Measurements from ENCODE around the gene FASLG.
A peak's percentile ranks its signal among the peaks of the same experiment; 100 is the strongest.

FASLG gene

GRCh38 chr1:172646653-172647052, 12.2 kb upstream of the FASLG start:
- no peak for DNase-seq (ENCODE audit: low read depth)

GRCh38 chr1:172647110-172647564, 11.8 kb upstream of the FASLG start:
- no peak for DNase-seq (ENCODE audit: low read depth)

GRCh38 chr1:172647987-172648386, 10.9 kb upstream of the FASLG start:
- DNase-seq (ENCODE audit: low read depth): no peak

- DNase-seq (ENCODE audit: low read depth): no peak
Measured at GRCh38 chr1:172650474-172651193, 8.3 kb upstream of the FASLG start.

DNA sequence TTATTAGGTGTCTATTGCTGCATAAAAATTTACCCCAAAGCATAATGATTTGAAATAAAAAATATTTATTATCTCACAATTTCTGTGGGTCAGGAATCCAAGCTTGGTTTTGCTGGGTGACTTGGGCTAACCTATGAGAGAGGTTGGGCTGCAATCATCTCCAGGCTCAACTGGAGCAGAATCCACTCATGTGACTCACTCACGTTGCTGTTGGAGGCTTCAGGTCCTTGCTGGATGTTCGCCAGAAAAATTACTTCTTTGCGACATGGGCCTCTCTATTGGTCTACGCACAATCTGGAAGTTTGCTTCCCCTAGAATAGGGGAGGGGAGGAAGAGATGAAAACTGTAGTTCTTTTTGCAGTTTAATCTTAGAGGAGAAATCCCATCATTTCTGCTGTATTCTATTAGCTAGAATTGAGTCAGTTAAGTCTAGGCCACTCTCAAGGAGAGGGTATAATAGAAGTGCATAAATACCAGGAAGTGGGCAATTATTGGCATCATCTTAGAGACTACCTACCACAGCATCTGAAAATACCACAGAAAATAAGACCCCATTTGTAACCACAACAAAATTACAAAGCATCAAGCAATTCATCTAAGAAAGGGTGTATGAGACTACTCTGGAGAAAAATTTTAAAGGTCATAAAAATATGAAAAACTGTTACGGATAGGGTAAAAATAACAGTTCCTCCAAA, 5.7 kb upstream of the FASLG start:
- DNase-seq (ENCODE audit: low read depth): no peak

- no peak for DNase-seq (ENCODE audit: low read depth)
Measured at GRCh38 chr1:172654535-172654934, 4.4 kb upstream of the FASLG start.

DNA sequence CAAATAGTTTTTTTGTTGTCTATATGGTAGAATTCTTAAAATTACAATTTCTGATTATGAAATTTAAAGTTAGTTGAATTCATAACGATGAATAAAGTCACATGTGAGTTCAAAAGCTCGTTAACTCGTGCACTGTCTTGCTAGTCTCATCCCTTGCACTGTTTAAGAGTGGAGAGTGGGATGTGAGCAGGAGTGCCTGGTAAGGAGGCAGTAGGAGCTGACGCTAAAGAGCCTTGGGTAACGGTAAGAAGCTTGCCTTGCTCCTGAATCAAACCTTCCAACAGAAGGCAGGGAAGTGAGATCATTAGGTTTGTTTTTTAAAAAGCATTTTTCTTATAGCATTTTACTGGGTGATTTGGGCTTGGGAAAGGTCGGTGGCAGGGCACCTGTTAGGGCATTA, 2.3 kb upstream of the FASLG start:
- DNase-seq (ENCODE audit: low read depth): no peak

DNA sequence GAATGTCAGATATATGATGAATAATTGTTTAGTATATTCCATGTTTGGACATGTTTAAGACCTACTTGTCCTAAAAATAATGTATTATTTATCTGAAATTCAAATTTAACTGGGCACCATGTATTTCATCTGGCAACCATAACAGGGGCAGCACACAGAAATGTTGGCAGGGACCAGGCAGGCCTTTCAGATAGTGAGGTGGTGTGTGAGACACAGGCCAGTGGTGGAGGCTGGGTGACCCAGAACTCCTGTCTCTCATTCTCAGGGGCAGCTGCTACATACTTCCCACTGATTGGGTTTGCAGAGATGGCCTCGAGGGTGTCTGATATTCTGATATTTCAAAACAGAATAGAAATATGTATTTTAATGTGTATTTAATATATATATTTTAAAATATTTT, 1.3 kb upstream of the FASLG start:
- no peak for DNase-seq (ENCODE audit: low read depth)

DNA sequence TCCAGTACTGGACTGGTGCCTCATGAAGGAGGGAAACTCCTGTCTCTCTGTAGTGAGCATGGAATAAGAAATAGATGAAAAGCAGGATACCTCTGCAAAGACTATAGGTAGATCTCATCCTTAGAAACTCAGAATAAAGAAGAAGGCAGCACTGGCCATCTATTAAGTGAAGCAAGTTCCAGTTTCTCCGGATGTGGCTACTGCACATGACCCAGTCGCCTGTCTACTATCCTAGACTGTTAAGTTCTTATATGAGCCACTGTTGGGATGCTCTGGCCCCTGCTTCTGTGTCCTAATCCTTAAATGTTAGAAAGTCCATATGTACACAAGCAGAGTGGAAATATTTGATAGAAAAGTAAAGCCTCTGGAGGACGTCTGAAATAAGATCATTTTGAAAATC, 2.2 kb downstream of the FASLG start:
- no peak for DNase-seq (ENCODE audit: low read depth)

- DNase-seq (ENCODE audit: low read depth): peak; percentile 50
Measured at GRCh38 chr1:172662464-172663109, 3.7 kb downstream of the FASLG start.

DNA sequence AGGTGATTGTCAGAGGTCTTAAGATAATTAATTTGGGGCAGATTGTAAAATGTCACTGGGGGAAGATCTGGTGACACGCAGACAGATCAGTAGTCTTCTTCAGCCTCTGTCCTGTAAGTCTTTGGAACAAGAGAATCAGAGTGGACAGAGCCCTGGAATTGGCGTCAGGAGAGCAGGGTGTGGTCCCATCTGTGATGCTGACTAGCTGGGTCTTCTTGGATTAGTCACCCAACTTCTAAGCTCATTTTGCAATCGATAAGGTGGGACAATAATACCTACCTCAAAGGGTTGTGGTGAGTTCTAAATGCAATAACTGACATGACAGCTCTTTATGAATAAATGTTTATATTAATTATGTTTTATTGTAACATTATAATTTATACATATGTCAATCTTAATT, 4.8 kb downstream of the FASLG start:
- no peak for DNase-seq (ENCODE audit: low read depth)

DNA sequence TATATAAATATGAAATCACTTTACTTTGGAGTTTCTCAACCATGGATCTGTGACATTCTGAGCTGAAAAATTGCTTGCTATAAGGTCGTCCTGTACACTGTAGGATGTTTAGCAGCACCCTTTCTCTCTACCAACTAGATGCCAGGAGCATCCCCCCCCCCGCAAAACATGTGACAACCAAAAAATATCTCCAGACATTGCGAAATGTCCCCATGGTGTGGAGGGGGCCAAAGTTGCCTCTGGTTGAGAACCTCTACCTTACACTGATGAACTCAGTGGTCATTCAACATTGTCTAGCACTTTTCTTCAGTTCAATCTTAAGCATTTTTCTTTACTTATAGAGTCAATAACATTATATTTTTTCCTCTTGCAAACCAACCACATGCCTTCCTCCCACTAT, 9.2 kb downstream of the FASLG start:
- no peak for DNase-seq (ENCODE audit: low read depth)

- no peak for DNase-seq (ENCODE audit: low read depth)
Measured at GRCh38 chr1:172669011-172669410, 10.1 kb downstream of the FASLG start.

DNA sequence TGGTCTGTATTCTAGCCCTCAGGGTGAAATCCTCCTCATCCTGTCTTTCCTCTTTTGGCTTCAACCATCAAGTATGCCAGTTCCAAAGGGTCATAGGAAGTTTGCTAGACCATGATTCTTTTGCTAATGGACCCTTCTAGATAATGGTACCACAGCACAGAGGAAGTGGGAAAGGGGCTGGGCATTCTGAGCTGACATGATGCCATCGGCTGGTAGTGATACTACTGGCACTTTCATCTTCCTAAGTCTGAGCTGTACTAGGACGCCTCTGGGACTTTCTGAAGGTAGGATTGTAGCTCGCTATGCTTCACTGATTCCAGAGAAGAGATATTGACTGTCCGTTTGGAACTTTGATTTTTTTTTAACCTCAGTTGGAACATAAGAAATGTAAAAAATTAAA, 11.4 kb downstream of the FASLG start:
- no peak for DNase-seq (ENCODE audit: low read depth)

DNA sequence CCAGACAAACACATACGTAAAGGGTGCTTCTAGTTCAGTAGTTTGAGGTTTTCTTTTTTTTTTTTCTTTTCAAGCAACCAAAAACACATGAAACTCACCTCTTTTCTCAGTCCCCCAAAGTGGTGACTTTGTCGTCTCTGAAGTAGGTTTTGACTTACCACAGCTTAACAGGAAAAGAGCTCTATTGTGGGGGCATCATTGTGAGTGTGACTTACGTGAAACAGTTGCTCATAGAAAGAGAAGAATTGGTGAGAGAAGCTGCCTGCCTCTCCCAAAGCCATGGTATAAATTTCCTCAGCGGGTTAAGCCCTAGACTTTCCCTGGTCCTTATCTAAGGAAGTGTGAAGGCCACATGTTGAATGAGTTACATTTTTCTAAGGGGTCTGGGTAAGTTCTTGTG, 11.9 kb downstream of the FASLG start:
- DNase-seq (ENCODE audit: low read depth): no peak

- no peak for DNase-seq (ENCODE audit: low read depth)
Measured at GRCh38 chr1:172671591-172671990, 12.7 kb downstream of the FASLG start.

- no peak for DNase-seq (ENCODE audit: low read depth)
Measured at GRCh38 chr1:172672720-172673119, 13.8 kb downstream of the FASLG start.

GRCh38 chr1:172673761-172674160, 14.9 kb downstream of the FASLG start:
- no peak for DNase-seq (ENCODE audit: low read depth)

- no peak for DNase-seq (ENCODE audit: low read depth)
Measured at GRCh38 chr1:172674831-172675613, 16.1 kb downstream of the FASLG start.

DNA sequence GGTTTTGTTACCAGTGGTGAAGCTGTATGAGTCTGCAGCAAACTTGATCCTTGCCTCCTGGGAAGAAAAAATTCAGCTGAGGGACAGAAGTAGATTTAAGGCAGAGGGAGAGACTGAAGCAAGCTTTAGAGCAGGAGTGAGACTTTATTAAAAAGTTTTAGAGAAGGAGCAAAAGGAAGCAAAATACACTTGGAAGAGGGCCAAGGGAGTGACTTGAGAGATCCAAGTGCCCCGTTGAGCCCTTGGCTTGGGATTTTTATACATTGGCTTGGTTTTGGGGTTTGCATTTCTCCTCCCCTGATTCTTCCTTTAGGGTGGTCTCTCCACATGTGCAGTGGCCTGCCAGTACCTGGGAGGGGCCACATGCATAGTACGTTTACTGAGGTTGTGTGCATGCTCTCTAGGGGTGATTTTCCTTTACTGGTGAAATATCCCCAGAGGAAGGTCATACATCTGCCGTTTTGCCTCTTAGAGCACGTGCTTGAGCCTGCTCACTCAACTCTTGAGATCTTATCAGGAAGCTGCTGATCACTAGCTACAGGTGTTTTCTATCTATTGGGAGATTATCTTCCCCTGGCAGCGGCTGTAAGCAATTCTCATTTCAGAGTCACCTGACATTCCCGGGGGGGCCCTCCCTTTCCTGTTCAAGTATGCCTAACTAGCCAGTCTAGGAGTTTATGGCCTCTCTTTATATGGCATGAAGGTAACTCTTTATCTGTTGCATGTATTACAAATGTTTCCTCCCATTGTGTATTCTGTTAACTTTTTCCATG, 20.3 kb downstream of the FASLG start:
- no peak for DNase-seq (ENCODE audit: low read depth)

DNA sequence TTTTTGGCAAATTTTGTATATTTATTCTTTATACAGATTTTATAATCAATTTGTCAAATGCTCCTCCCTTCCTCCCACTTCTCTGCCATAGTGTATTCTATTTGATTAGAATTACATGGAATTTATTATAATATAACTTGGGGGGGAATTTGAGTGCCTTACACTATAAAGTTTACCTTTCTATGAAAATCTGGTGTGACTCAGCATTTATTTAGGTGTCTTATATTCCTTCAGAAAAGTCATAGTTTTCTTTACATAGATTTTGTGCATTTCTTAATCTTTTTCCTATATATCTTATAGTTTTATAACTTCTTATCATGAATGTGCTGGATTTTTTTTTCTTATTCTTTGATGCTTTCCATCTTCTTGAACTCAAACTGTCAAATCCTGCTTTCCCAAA, 21.3 kb downstream of the FASLG start:
- DNase-seq (ENCODE audit: low read depth): no peak

Measured in stimulated activated CD8-positive, alpha-beta memory T cell treated with anti-CD3 and anti-CD28 coated beads, Interleukin-15, amount 100 ng/mL, for 24 hours (primary cell).